ENCODE results near the gene ZNF343.
"Not testable (repeated sequence)": the region's sequence is repeated elsewhere in the genome, so short reads cannot be mapped to it uniquely, and the experiment has no call there.

The ZNF343 gene

GRCh38 chr20:2508631-2509467 is at the start of gene ZNF343:
TSS of gene ZNF343 (minus strand) at chr20:2508915. CDS start at chr20:2493895, 15,020 bp downstream.
- peak; percentile 70 to 93 for DNase-seq

DNA sequence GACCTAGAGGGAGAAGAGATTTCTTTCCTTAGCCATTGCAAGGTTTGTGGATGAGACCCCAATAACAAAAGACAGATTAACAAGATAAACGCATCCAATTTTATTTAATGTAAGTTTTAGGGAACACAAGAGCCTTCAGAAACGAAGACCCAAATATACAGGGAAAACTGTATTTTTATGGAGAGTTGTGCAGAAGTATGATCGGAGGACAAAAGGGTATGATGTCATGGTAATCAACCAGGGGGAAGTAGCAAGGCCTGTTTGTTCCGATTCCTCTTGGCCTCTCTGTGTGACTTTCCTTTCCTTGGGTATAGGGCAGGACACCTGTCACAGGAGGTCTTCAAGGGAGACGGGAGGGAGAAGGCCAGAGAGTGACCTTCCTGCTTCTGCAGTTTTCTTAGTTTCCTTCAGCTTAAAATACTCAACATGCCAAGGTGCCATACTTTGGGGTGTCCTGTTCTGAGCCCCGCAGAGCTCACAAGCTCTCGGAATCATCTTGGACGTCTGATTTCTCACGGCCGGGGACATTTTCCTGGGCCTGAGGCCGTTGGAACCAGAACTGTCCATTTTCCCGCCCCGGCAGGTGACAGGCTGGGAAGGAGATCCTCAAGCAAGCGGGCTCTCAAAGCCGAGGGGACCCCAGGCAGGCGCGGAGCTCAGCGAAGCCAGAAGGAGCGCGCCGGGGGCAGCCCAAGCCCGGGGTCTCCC is 49.3 kb upstream of the ZNF343 start:
- DNase-seq = no peak

DNA sequence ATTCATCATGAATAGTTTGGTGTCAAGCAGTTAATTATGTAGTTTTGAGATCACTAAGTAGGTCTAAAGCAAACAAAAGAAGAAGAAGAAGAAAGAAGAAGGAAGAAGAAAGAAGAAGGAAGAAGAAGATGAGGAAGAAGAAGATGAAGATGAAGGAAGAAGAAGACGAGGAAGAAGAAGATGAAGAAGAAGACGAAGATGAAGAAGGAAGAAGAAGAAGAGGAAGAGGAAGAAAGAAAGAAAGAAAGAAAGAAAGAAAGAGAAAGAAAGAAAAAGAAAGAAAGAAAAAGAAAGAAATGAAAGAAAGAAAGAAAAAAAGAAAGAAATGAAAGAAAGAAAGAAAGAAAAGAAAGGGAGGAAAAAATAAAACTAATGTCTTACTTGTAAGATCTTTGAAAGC is 36.9 kb upstream of the ZNF343 start:
- DNase-seq = no peak

DNA sequence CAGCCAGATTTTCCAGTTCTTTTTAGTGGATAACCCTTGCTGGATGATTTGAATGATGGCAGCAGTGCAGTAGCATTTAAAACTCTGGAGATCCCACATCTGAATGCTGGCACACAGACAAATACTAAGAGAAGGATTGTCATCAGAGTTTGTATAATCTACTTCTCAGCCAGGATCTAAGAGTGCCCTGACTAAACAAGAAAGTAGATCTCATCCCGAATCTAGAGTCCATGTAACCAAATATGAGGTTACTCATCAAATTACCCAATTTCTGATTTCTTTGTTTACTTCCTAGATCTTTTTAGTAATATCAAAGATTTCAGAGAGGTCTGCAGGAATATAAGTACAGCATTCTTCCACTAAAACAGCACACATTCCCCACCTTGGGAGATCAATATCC is 35.5 kb upstream of the ZNF343 start:
- DNase-seq = no peak

DNA sequence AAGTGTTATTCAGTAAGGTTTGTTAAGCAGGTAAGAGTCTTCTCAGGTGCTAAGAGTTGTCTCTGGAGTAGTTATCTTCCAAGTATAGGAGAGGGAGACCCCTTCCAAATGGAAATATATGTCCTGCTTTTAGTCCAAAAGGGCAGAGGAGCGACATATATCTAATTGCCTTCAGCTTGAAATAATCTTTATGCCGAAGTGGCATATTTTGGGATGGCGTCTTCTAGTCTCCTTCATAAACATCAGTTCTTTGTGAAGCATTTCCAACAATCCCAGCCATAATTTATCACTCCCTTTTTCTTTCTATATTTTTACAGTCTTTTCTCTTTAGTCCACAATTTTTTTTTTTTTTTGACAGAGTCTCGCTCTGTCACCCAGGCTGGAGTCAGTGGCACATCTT is 33.6 kb upstream of the ZNF343 start:
- DNase-seq = no peak

GRCh38 chr20:2541940-2542339 is 33.2 kb upstream of the ZNF343 start:
- DNase-seq = no peak

GRCh38 chr20:2538931-2539720 is 30.4 kb upstream of the ZNF343 start:
- DNase-seq = no peak

GRCh38 chr20:2538356-2538755 is 29.6 kb upstream of the ZNF343 start:
- no peak for DNase-seq

GRCh38 chr20:2537101-2537500 is 28.4 kb upstream of the ZNF343 start:
- DNase-seq = no peak

DNA sequence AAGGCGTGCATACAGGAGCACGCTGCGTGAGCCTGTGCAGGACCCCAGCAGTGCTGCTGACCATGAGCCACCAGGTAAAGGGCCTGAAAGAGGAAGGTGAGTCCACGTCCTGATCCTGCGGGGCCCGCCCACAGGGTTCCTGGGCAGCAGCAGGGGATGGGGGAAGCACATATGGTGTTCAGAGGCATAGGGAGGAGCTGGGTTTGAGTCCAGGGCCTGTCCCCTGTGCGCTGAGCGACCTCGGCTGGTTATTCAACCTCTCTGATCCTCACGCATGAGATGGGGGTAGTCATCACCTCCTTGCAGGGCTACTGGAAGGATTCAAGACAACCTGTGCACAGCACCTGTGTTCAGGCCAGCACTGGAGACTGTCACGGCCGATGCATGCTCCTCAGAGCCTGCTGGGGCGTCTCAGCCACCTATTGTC is 27.9 kb upstream of the ZNF343 start, which contains the start of gene TMC2:
TMC2 (plus strand) TSS at position 14 of the 427 bp plus-strand sequence; CDS start at position 63, 49 bp downstream.
- DNase-seq = no peak

- no peak for DNase-seq
Measured at GRCh38 chr20:2535711-2536559, 27.2 kb upstream of the ZNF343 start.

DNA sequence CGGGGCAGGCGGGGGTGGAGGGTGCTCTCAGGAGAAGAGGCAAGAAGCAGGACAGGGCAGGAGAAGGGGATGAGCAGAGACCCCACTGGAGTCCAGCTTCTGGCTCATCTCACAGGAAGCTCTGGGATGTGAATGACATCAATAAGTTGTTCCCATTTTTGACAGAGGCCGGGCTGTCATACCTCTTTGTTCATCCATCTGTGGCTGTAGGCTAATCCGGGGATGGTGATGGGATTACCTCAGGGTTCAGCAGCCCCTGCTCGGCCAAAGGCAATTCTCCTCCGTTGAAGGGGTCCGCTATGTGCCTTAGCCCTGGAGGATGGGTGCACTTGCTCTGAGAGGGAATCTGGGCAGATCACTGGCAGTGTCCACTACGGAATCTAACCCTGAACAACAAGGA is 24.4 kb upstream of the ZNF343 start:
- DNase-seq = no peak

DNA sequence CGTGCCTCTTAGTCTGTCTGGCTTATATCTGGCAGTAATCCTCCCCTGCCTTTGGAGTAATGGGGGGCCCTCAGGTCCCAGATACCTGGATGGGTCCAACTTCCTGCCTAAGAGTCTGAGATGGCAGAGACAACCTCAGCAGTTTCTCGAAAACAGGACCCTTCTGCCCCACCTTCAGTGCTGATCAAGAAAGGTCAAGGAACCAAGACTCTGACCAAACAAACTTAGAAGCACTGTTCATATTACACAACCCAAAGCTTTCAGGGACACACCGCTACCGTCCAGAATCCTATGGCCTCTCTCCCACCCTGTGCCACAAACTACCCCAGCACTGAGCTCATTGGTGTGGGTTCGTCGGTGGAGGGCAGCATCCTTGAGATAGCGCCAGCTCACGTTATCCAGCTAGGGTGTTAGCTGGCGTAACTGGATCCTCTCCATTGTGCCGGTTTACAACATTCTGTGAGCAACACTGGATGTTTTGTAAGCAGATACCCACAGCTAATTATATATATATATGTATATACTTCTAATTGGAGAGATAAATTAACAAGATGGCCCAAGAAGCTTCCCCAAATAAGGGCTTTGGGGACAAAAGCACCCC is 20.1 kb upstream of the ZNF343 start:
- no peak for DNase-seq

DNA sequence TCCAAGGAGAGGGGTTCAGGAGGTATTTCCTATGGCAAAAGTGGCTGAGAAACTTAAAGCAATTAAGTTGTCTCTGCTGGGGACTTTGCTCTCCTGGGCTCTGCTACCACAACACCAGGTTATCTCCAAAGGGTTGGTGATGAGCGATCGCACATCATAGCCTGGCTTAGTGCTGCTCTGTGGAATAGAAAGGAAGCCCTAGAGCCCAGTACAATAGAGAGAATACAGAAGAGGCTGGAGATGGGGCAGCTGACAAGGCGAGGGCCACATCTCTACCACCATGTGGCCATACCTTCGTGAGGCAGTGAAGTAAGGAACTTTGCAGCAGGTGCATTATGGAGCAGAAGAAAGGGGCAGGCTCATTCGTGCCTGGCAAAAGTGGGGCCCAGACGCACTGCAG is 19.0 kb upstream of the ZNF343 start:
- DNase-seq = no peak

GRCh38 chr20:2526218-2526583 is 17.5 kb upstream of the ZNF343 start:
- not testable (repeated sequence) for DNase-seq

- DNase-seq = no peak
Measured at GRCh38 chr20:2524709-2525506, 16.2 kb upstream of the ZNF343 start.

- DNase-seq = peak; percentile 40 to 48
Measured at GRCh38 chr20:2523919-2524708, 15.4 kb upstream of the ZNF343 start.

DNA sequence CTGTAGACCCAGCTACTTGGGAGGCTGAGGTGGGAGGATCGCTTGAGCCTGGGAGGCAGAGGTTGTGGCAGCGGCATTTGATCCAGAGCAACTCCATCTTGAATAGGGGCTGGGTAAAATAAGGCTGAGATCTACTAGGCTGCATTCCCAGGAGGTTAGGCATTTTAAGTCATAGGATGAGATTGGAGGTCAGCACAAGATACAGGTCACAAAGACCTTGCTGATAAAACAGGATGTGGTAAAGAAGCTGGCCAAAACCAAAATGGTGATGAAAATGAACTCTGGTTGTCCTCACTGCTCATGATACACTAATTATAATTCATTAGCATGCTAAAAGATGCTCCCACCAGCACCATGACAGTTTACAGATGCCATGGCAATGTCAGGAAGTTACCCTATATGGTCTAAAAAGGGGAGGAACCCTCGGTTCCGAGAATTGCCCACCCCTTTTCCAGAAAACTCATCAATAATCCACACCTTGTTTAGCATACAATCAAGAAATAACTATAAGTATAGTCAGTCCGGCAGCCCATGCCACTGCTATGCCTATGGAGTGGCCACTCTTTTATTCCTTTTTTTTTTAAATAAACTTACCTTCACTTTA is 14.2 kb upstream of the ZNF343 start:
- not testable (repeated sequence) for DNase-seq

All from NCI-H187 (cell line).